Urinary bladder (tissue), 4 donors: ENCODE measurements around the gene RABL2A. TPM values are rescaled to one million over a fixed set of nuclear protein-coding genes. Genes with fewer than 3 reads are reported as not detected.
"Not testable (repeated sequence)": the region's sequence is repeated elsewhere in the genome, so short reads cannot be mapped to it uniquely, and the experiment has no call there.

ENCODE experiments used
- DNase-seq: peaks from one replicate; pipeline ENCODE4 v3.0.0-alpha.2; 2015; ENCODE audit errors: extremely low spot score
- H3K27ac ChIP-seq: one replicate; pipeline ENCODE4 v1.5.1; 2013; ENCODE audit warnings: low read depth, mild to moderate bottlenecking, moderate library complexity
- H3K36me3 ChIP-seq: one replicate; pipeline ENCODE4 v1.6.1; 2013; ENCODE audit warnings: mild to moderate bottlenecking, moderate library complexity; ENCODE audit not compliant: insufficient read depth
- H3K4me1 ChIP-seq: one replicate; pipeline ENCODE4 v1.6.1; 2013; ENCODE audit warnings: mild to moderate bottlenecking, moderate library complexity; ENCODE audit not compliant: insufficient read depth
- H3K4me3 ChIP-seq: one replicate; pipeline ENCODE4 v1.5.1; 2013; ENCODE audit warnings: low read depth, low read length
- WGBS: extraction: QIAGEN DNeasy Blood & Tissue Kit; methylation state at CpG from one replicate; pipeline ENCODE4 v1.1.7; 2013; 5-methylcytosine and 5-hydroxymethylcytosine counted together
- polyA plus RNA-seq: library from polyadenylated mRNA; stranded (reverse); fragments of 200-250 nt; gene quantifications from one replicate; pipeline ENCODE4 v1.2.3, GENCODE V29; 2013
- total RNA-seq: library from RNA; depleted of rRNA; stranded (reverse); fragments of >200 nt; gene quantifications from one replicate; pipeline ENCODE4 v1.2.3, GENCODE V29; 2014
- donor health status: healthy with polysubstance abuse.
- donor health status: healthy.

Gene RABL2A
- 13.3 TPM for total RNA-seq
- polyA plus RNA-seq: 11.4 TPM

DNA sequence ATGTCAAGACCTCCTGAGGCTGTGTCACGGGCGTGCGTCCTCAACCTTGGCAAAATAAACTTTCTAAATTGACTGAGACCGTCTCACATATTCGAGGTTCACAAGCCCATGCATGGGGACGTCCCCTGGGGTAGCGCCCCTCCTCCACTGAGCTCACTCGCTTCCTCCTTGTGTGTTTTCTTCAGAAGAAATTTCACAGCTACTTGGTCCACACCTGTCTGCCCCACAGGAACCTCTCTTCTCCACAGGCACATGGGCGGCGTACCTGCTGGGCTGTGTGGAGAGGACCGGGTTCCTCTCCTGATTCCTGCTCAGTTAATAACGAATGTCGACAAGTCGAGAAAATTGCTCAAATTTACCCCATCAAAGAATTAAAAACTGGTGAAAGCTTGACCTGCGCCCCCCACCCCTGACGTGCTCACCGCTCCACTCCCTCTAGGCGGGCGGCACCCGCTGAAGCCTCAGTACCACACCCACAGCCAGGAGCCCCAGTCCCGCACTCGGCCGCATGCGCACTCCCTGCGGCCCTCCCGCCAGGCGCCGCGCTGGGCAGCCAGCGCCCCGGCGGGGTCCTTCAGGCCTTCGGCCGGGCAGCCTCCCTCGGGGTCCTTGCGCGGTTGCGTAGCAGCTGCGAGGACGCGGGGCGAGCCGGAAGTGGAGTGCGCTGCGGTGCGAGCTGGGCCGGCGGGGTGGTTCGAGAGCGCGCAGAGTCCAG lies at the start of gene RABL2A:
RABL2A (plus strand) TSS at position 651 of the 715 bp plus-strand sequence. CDS start 1,341 bp downstream, outside the sequence.
- WGBS: under 1% methylated on average over 35 of the region's 51 CpGs
- H3K27ac ChIP-seq, H3K36me3 ChIP-seq, DNase-seq, H3K4me1 ChIP-seq: not testable (repeated sequence)
- H3K4me3 ChIP-seq: peak within 1 kb of the TSS; percentile 48

DNA sequence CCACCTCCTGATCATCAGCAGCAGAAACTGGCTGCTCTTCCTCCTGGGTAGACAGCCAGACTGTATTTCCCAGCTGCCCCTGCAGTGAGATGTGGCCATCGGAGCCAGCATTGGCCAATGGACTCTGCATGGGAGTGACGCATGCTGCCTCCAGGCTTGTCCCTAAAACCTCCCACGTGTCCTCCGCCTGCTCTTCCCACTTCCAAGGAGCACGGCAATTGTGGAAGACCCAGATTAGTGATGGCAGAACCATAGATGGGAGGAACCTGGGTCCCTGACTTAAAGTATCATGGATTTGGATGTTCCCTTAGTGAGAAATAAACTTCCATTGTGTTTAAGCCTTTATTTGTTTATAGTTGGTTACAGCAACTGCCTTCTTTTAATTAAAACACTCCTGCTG lies 48.6 kb upstream of the RABL2A start:
- H3K36me3 ChIP-seq, H3K4me1 ChIP-seq, H3K4me3 ChIP-seq, H3K27ac ChIP-seq, DNase-seq: not testable (repeated sequence)
- 18% methylated on average over 4 of the region's 5 CpGs for WGBS

DNA sequence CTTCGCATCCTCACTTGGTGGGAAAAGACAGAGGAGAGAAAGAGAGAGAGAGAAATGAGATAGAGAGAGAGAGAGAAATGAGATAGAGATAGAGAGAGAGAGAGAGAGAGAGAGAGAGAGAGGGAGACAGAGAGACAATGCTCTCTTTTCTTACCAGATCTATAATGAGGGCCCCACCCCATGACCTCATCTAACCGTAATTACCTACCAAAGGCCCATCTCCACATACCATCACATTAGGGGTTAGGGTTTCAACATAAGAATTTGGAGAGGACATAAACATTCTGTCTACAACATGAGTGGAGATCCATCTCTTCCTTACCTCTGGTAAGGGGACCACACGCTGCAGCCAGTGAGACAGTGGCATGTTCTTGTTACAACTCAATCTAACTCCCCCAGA lies 44.6 kb upstream of the RABL2A start:
- not testable (repeated sequence) for H3K4me3 ChIP-seq, H3K27ac ChIP-seq, H3K36me3 ChIP-seq, DNase-seq, H3K4me1 ChIP-seq
- WGBS: 83% methylated on average over 3 of the region's 3 CpGs

DNA sequence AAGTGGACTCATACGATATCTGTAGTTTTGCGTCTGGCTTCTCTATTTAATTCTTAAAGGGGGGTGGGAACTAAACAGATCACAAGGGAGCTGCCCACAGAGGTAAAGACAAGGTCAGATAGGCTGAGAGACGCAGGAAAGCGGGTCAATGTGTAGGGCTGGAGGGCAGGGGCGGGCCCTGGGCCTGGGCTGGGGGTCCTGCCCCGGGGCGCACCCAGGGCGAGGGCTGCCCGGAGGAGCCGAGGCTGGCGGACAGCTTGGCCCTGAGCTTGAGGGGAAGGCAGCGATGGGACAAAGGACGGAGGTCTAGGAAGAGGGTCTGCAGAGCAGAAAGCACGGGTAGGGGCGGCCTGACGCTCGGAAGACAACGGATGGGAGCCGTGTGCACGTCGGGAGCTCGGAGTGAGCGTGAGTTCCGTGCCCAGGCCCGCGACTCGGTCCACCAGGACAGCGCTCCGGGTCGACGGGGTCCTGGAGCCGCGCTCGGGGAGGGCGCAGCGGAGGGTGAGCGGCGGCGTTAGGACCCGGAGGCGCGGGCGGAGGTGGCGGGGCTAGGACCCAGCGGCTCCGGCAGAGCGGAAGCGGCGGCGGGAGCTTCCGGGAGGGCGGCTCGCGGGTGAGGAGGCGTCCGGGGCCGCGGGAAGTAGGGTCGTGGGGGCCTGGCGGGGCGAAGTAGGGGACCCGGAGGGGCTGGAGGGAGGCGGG lies 43.4 kb upstream of the RABL2A start:
- H3K4me1 ChIP-seq, H3K36me3 ChIP-seq, DNase-seq: not testable (repeated sequence)
- peak overlapping the region; percentile 15 for H3K27ac ChIP-seq
- H3K4me3 ChIP-seq: peak overlapping the region; percentile 51
- WGBS: 2% methylated on average over 57 of the region's 63 CpGs

DNA sequence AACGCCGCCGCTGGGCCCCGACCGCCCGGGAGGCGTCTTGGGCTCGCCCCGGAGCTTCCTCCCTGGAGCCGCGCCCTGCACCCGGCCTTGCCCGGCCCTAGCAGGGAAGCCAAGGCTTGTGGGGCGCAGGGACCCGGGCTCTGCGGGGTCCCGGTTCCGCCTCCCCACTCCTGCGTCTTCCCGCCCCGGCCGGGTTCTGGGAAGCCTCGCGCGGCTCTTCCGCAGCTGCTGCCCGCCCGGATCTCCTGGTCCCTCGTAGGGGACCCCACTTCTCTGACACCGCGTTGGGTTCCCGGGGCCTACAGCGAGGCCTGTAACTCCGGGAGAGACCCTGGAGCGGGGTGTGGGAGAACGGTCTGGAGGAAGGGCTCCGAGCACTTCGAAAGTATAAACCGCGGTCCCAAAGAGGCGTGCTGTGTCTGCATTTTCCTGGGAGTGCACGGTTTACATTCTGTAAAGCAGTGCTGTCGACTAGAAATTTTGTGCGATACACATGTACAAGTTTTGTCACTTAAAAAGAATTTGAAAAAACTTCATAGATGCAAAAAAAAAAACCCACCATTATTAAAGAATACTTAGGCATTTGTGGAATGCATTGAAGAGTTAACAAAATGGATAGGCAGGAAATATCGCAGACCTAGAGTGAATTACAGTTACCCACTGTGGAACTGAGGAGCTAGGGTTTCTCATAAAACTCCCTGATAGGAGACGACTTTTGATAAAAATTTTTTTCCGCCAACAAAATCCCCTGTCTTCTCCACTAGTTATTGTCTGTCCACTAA lies 42.6 kb upstream of the RABL2A start:
- DNase-seq: not testable (repeated sequence)

DNA sequence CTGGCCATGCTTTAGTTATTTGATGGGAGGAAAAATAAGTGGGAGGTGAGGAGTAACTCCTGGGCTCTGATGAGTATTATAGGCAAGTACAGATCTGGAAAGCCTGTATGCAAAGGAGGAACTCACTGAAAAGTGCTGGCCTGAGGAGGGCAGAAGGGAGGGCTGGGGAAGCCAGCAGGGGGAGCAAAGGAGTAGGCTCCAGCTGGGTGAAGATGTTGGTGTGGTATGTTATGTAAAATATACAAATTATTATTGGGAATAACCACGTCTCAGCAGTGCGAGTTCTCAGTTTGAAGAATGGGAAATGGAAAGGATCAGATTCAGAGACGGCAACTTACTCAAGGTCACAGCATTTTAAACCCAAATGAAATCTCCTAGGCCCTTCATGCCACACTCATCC lies 39.9 kb upstream of the RABL2A start:
- 50% methylated on average over 3 of the region's 3 CpGs for WGBS
- H3K27ac ChIP-seq: not testable (repeated sequence)

More for the DNA sequence above, 42.6 kb upstream of the RABL2A start:
- H3K36me3 ChIP-seq, H3K27ac ChIP-seq, H3K4me1 ChIP-seq: not testable (repeated sequence)
- WGBS: 2% methylated on average over 25 of the region's 47 CpGs
- peak overlapping the region; percentile 53 for H3K4me3 ChIP-seq

DNA sequence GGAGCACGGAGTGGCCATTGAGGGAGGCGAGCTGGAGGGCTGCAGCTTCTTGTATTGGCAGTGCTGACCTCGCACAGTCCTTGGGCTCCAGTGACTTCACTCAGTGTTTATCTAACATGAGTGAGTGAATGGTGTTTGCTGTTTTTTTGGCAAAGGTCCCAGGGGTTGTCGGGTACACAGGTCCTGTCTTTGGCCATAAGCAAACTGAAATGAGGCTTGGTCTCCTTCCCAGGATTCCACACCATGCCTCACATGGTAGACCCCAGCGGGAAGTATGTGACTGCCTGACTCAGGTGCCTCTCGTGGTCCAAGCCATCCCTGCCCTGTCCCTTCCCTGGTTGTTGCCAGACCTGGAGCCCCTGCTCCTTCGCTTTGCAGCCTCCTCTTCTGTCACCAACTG lies 37.5 kb upstream of the RABL2A start:
- not testable (repeated sequence) for H3K4me3 ChIP-seq, DNase-seq, H3K36me3 ChIP-seq, H3K27ac ChIP-seq, H3K4me1 ChIP-seq
- WGBS: 83% methylated on average over 5 of the region's 7 CpGs

More for the DNA sequence above, 39.9 kb upstream of the RABL2A start:
- H3K4me3 ChIP-seq, H3K36me3 ChIP-seq, DNase-seq, H3K4me1 ChIP-seq: not testable (repeated sequence)

DNA sequence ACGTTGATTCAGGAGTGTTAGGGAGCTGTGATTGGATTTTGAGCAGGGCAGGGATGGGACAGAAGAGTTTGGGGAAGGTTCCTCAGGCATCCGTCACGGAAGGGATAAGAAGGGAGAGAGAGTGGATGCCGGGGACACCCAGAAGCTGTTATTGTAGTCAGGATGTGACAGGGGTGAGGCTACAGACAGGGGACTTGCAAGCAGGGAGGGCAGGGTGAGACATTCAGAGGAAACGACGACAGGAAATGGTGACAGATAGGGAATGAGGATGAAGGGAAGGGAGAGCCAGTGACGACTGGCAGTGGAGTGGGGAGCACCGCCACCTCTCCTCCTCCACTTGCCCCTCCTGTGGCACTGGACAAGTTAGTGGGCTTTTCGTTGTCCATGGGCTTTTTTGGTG lies 35.1 kb upstream of the RABL2A start:
- not testable (repeated sequence) for DNase-seq, H3K27ac ChIP-seq, H3K4me3 ChIP-seq, H3K4me1 ChIP-seq, H3K36me3 ChIP-seq
- WGBS: 51% methylated on average over 6 of the region's 9 CpGs

DNA sequence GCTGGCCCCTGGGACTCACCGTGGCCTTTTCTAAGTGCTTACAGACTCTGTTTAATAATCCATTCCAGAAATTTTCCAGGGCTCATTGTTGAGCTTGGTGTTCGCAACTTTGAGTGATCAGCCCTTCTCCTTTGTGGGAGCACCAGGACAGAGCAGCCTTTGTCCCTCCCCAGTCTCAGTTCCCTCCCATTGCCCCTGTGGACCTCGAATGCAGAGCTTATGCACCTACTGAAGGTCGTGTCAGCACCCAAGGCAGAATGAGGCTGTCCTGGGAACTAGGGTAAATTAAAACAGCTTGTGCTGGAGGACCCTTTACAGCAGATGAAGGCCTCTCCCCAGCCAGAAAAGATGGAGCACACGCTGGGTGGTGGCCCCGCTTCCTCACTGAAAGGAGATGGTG lies 33.8 kb upstream of the RABL2A start:
- DNase-seq, H3K4me3 ChIP-seq: not testable (repeated sequence)
- WGBS: 84% methylated on average over 6 of the region's 6 CpGs

DNA sequence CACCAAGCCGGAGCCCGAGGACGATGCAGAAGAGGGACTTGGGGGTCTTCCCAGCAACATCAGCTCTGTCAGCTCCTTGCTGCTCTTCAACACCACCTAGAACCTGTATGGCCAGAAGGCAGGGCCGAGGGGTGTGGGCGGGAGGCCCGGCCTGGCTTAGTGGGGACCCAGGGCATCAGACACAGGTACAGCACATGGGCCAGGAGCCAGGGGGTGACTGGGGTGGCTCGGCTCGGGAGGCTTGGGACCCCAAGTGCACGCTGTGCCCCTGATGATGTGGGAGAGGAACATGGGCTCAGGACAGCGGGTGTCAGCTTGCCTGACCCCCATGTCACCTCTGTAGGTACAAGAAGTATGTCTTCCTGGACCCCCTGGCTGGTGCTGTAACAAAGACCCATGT lies 31.3 kb upstream of the RABL2A start:
- not testable (repeated sequence) for H3K36me3 ChIP-seq, H3K4me1 ChIP-seq, H3K27ac ChIP-seq, DNase-seq, H3K4me3 ChIP-seq
- WGBS: 93% methylated on average over 9 of the region's 10 CpGs

More for the DNA sequence above, 33.8 kb upstream of the RABL2A start:
- not testable (repeated sequence) for H3K36me3 ChIP-seq, H3K27ac ChIP-seq, H3K4me1 ChIP-seq

DNA sequence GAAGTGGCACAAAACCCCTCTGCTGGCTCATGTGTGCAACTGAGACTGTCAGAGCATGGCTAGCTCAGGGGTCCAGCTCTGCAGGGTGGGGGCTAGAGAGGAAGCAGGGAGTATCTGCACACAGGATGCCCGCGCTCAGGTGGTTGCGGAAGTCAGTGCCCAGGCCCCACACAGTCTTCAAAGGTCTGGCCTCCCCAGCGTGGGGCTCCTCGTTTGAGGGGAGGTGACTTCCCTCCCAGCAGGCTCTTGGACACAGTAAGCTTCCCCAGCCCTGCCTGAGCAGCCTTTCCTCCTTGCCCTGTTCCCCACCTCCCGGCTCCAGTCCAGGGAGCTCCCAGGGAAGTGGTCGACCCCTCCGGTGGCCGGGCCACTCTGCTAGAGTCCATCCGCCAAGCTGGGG lies 29.9 kb upstream of the RABL2A start:
- H3K4me3 ChIP-seq, H3K36me3 ChIP-seq, DNase-seq, H3K27ac ChIP-seq, H3K4me1 ChIP-seq: not testable (repeated sequence)
- 89% methylated on average over 10 of the region's 10 CpGs for WGBS

DNA sequence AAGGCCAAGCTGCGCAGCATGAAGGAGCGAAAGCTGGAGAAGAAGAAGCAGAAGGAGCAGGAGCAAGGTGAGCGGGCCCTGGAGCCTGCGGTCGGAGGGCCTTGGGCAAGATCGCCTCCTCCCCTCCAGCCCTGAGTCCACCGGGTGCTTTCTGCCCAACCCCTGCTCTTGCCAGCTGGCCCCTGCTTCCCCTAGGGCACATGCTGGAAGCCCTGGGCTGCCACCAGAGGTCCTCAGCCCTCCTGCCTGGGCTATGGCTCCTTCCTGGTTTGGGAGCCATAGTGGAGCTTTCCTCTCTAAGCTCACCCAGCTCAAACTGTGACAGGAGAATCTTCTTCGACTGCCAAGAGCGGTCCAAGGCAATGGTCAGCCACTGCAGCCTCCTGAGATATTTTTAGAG lies 29.5 kb upstream of the RABL2A start:
- not testable (repeated sequence) for H3K27ac ChIP-seq, DNase-seq, H3K36me3 ChIP-seq, H3K4me3 ChIP-seq, H3K4me1 ChIP-seq
- WGBS: 83% methylated on average over 3 of the region's 9 CpGs

DNA sequence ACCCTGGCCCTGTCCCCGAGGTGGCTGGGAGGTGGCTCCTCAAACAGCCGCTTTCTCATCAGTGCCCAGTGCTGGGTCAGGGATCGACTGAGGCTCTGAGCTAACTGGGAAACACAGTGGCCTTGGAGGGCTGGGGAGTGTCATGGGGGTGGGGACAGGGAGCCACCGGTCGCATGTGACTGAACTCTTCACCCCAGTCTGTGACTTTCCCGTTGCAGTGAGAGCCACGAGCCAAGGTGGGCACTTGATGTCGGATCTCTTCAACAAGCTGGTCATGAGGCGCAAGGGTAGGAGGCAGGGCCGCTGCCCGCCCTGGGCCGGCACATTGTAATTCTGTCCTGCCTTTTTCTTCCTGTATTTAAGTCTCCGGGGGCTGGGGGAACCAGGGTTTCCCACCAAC lies 28.9 kb upstream of the RABL2A start:
- H3K27ac ChIP-seq, H3K36me3 ChIP-seq, H3K4me1 ChIP-seq, DNase-seq, H3K4me3 ChIP-seq: not testable (repeated sequence)
- WGBS: 88% methylated on average over 13 of the region's 13 CpGs

DNA sequence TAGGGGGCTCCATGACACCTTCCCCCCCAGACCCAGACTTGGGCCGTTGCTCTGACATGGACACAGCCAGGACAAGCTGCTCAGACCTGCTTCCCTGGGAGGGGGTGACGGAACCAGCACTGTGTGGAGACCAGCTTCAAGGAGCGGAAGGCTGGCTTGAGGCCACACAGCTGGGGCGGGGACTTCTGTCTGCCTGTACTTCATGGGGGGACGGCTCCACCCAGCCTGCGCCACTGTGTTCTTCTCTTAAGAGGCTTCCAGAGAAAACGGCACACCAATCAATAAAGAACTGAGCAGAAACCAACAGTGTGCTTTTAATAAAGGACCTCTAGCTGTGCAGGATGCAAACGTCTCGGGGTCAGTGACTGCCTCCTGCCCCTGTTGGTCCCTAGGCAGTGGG lies 28.3 kb upstream of the RABL2A start:
- 78% methylated on average over 6 of the region's 9 CpGs for WGBS
- H3K27ac ChIP-seq, H3K36me3 ChIP-seq, H3K4me3 ChIP-seq, DNase-seq, H3K4me1 ChIP-seq: not testable (repeated sequence)
